HCEC 1CT (cell line): ENCODE data around the gene APOL2.
"Not testable (repeated sequence)": the region's sequence is repeated elsewhere in the genome, so short reads cannot be mapped to it uniquely, and the experiment has no call there.

Experiments
- DNase-seq: peaks from one replicate; pipeline ENCODE4 v3.0.0-alpha.2; 2017

The APOL2 gene

DNA sequence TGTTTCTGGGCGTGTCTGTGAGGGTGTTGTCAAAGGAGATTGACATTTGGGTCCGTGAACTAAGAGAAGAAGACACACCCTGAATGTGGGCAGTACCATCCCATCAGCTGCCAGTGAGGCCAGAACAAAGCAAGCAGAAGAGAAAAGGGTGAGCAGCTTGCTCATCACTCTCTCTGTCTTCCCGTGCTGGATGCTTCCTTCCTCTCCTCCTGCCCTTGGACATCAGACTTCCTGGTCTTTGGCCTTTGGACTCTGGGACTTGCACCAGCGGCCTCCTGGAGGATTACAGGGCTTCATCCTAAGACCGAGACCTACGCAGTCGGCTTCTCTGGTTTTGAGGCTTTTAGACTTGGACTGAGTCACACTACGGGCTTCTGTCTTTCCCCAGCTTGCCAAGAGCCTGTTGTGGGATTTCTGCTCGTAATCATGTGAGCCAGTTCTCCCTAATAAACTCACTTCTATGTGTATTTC is 18.8 kb downstream of the APOL2 start:
- peak; percentile 68 for DNase-seq

DNA sequence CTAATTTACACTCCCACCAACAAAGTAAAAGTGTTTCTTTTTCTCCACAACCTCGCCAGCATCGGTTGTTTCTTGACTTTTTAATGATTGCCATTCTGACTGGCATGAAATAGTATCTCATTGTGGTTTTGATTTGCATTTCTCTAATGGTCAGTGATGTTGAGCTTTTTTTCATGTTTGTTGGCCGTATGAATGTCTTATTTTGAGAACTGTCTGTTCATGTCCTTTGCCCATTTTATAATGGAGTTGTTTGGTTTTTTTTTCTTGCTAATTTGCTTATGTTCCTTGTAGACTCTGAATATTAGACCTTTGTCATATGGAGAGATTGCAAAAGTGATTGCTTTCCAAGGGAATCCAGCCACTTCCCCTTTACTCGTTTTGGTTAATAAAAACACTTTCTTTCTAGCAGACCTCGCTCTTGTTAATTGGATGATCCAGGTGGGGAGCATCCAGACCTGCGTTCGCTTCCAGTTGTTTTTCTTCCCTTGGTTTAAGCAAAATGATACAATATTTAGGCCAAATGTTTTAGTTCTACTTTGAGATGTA is 20.6 kb downstream of the APOL2 start:
- no peak for DNase-seq

- no peak for DNase-seq
Measured at GRCh38 chr22:36215981-36216380, 23.3 kb downstream of the APOL2 start.

DNA sequence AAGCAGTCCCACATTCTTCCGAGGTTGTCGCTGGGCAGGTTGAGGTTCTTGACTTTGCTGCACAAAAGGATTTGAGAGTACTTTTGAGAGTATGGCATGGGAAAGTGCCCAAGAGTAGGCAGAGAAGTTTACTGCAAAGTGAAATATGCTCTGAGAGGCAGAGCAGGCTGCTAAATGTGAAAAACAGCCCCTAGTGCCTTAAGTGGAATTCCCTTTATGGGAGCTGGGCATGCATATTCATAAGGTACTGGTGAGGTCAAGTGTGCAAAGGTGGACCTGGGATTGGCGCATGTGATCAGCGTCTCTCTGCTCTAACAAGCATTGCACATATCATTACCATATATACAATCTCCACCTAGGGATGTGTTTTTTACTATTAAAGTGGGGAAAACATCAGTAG is 25.7 kb downstream of the APOL2 start:
- DNase-seq: no peak

DNA sequence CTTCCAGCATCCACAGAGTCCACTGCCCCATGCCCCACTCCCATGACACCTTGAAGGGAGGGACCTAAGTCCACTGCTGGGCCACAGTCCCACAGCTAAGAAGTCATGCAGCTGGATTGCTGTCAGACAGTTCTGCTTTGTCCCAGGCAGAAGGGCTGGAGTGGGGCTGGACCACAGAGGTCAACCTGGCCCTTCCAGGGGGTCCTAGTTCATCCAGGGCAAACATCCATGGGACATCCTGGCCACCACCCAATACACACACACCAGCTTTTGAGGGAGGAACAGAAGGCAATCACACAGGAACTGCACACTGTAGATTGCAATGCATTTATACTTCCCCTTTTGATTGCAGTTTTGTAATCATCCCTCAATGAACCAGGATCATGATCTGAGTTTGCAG is 26.4 kb downstream of the APOL2 start:
- no peak for DNase-seq

- peak; percentile 16 for DNase-seq
Measured at GRCh38 chr22:36211237-36211861, 28.0 kb downstream of the APOL2 start.

DNA sequence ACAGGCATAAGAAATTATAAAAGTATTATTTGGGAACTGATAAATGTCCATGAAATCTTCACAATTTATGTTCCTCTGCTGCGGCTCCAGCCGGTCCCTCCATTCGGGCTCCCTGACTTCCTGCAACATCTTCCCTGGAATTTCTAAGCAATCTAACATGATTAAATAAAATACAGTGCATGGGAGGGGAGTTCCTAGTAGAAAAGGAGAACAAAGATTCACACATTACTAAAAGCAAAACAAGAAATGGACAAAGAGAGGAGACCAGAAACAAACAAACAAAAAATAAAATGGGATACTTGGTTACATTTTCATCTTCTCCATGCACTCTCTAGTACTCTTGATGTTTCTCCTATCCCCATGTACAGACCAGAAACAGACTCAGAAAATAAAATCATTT is 29.1 kb downstream of the APOL2 start:
- no peak for DNase-seq

GRCh38 chr22:36209488-36209908 is 29.8 kb downstream of the APOL2 start:
- DNase-seq: not testable (repeated sequence)

DNA sequence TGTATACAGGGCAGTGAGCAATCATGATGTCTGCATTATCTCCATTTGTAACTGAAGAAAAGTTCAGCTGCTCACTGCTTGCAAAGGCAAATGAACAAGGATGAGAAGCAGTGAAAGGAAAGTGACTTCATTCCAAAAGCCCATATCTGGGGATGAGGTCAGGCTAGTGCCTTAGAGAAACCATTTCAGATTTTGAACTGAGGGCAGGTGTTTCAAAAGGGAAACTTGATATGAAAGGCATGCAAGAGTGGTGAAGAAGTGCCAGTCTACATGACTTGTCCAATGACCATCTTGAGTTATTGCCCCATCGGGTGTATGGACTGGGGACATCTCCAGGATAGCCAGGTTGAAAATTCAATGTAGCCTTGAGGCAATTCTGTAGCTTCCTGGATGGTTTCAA is 30.4 kb downstream of the APOL2 start:
- no peak for DNase-seq

DNA sequence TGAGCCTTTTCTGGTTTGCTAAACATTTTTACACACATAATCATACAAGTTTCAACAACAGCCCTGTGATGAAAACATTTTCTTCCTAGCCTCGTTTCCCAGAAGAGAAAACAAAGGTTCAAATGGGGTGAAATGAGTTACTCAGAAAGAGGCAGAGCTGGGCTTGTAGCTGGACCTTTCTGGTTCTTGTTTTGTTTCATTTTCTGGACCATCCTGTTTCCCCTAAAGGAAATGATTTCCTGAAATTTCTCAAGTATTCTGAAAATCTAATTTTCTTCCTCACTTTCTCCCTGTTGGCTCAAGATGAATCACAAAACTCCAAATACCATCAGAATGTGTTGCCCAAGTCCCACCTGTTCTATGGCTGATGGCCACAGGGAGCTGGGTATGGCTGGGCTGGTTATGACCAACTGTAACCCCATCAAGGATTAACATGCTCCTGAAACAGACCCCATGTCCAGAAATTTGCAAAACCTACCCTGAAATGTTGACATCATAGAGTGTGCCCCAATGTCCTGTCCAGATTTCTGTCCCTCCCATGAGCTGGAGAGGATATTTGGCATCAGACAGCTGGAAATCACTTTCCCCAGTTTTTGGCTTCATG is 31.1 kb downstream of the APOL2 start:
- DNase-seq: no peak

- no peak for DNase-seq
Measured at GRCh38 chr22:36206255-36206654, 33.1 kb downstream of the APOL2 start.

DNA sequence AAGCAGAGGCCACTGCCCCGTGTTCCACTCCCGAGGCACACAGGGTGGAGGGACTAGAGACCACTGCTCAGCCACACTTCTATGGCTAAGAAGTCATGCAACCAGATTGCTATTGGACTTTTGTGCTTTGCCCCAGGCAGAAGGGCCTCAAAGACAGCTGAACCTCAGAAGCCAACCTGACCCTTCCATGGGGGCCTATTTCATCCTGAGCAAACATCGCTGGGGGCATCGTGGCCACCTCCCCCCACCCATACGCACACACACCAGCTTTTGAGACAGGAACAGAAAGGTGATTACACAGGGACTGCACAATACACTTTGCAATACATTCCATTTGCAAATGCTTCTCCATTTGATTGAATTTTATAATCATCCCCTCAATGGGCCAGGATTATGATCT is 33.8 kb downstream of the APOL2 start:
- DNase-seq: not testable (repeated sequence)

DNA sequence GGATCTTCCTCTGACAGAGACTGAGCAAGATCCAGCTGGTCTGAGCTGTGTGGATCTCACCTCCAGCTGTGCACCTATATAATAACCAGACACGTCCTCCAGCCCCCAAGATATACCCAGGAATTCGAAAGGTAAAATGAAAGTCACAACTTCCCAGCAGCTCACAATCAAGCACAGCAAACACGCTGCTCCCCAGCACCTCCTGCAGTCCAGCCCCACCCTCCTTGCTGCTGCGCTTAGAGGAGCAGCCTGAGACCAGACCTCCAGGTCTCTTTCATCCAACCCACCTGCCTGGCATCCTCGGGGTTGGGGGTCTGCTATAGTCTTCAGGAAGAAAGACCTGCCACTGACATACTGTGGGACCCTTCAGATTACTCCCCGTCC is 34.7 kb downstream of the APOL2 start:
- DNase-seq: no peak

DNA sequence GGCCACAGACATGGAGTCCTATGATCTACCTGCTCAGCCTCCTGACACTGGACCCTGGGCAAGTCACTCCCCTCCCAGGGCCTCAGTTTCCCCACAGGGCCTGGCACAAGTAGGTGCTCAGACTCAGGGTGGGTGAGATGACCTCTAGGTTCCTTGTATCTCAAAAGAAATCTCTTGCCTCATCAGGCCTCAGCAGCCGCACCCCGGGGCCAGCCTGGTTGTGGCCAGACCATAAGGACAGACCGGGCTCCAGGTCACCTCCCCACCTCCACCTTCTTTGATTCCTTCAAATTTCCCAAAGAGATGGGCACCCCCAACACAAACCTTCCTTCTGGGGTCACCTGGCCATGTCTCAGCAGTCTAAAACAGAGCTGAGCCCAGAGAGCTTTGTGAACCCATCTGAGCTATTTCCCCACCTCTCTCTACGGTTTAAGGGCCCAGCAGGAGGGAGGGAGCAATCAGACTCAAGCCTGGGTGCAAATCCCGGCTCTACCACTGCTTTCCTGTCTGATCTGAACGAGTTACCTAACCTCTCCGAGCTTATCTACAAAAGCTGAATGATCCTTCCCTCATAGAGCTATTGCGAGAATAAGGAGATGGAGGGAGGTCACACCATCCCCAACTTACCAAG is 35.2 kb downstream of the APOL2 start:
- no peak for DNase-seq

DNA sequence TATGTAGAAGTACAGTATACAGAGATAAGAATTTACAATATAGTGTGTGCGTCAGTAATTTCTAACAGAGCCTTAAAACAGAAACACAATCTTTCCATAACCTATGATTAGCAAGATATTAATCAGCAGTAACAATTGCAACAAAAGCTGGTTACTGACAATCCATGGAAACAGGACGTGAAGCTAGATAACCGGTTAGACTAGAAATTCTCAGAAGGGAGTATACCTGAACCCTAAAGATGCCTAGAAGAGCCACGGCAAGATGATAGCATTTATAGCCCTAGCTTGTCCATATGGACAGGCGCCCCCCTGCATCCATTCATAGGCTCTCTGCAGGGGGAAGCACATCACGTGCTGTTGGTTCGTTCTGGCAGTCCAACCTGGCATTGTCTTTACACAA is 35.9 kb downstream of the APOL2 start:
- not testable (repeated sequence) for DNase-seq

GRCh38 chr22:36202906-36203305 is 36.4 kb downstream of the APOL2 start:
- DNase-seq: not testable (repeated sequence)

DNA sequence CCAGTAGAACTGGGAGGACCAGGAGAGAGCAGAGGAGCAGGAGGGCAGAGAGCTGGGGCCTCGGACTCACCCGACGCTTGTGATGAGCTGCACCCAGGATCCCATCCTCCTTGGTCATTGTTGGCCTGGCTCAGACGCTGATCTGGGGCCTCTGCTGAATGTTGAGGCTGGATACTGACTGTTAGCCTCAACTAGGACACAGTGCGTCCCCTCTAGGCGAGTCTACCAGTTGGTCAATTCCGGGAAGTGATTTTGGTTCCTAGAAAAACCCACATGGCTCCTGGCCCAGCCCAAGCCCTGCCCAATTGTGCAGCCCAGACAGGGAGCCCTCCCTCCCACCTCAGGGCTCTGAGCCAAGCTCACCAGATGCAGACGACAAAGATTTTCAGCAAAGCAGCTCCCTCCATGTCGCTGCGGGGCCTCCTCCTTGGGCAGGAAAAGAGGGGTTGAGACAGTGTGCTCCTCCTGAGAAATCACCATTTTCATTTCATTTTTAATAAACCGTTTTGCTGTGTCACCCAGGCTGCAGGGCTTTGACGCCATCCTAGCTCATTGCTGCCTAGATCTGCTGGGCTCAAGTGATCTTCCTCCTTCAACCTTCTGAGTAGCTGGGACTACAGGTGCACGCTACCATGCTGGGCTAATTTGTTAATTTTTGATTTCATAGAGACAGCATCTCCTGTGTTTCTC is 37.6 kb downstream of the APOL2 start, which contains the start of gene APOL4:
APOL4 (minus strand) TSS at position 180 of the 690 bp plus-strand sequence; CDS start at position 105, 75 bp downstream.
- DNase-seq: no peak

- DNase-seq: not testable (repeated sequence)
Measured at GRCh38 chr22:36201025-36201424, 38.3 kb downstream of the APOL2 start.

DNA sequence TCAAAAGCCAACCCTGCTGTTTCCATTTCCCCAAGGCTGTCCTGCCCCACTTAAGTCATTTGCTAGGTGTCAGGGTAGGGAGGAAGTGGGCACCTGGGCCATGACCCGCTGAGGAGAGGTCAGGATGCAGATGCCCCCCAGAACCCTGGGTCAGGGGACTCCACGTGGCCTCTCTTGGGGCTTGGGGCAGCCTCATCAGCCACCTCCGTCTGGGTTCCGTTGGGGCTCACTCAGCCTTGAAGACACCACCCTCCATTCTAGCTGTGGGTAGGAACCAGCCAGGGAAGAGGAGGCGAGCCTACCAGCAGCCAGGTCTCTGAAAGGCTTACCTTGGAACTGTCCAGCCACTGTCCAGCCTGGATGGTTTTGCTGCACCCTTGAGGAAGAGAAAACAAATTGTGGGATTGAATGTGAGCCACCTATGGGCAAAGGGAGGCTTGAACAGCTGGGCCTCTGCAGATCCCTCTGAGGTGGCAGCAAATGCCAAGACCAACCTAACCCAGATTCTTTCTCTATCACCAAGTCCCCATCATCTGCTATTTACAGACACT is 40.3 kb downstream of the APOL2 start:
- no peak for DNase-seq

DNA sequence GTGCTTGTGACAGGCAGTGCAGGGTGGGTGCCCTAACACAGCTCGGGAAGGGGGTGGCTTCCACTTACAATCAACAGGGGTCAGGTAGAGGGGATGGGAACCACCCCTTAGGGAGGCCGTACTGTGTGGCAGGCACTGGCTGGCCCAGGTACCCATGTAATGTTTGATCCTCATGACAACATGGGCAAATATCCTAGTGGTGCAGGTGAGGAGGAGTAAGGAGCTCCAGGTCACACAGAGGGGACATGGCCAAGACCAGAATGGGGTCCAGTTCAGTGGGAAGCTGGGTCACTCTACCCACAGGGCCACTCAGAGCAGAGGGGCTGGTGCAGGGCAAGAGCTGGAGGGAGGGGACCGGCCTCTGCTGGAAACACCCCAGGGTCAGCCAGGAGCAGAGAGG is 40.8 kb downstream of the APOL2 start:
- no peak for DNase-seq

GRCh38 chr22:36197514-36198146 is 41.7 kb downstream of the APOL2 start:
- DNase-seq: no peak

GRCh38 chr22:36197065-36197440 is 42.3 kb downstream of the APOL2 start:
- DNase-seq: no peak
